Panc1 (cell line): ENCODE measurements around the gene LLGL2. TPM values are rescaled to one million over a fixed set of nuclear protein-coding genes. Genes with fewer than 3 reads are reported as not detected.
"Not testable (repeated sequence)": the region's sequence is repeated elsewhere in the genome, so short reads cannot be mapped to it uniquely, and the experiment has no call there.

Experiments
- ATAC-seq: fragments of 200-7000 bp; cut with Tn5 transposase; 2 replicates; pipeline ENCODE4 v1.9.1; 2020; ENCODE audit warnings: mild to moderate bottlenecking, moderate library complexity
- BruUV-seq: library from RNA; stranded (reverse); fragments of 400-500 nt; replicated peaks from 2 replicates; lab custom pipeline; 2021; lab: Mats Ljungman, UMichigan
- CTCF ChIA-PET: fragments of 300-600 bp; sonication (Branson Sonifier 250); formaldehyde crosslinking; loops from one replicate; lab custom pipeline; 2022; ENCODE audit warnings: antibody characterized with exemption; lab: Charles Lee
- POLR2A ChIA-PET: fragments of 300-600 bp; sonication (Branson Sonifier 250); formaldehyde crosslinking; loops from one replicate; lab custom pipeline; 2022; ENCODE audit warnings: antibody characterized with exemption; lab: Charles Lee
- DNase-seq: peaks from one replicate; pipeline ENCODE4 v3.0.0-alpha.2; 2010; ENCODE audit warnings: low read depth, low spot score
- H3K27ac ChIP-seq: 2 replicates; pipeline ENCODE4 v1.5.1; 2011; ENCODE audit warnings: mild to moderate bottlenecking, low read length, inconsistent platforms
- H3K27me3 ChIP-seq: fragments of 200-500 bp; sonication (Bioruptor generic); 2 replicates; pipeline ENCODE4 v1.6.0; 2014; ENCODE audit warnings: low read length, inconsistent platforms; ENCODE audit not compliant: control insufficient read depth, insufficient read depth
- H3K36me3 ChIP-seq: fragments of 200-500 bp; sonication (Bioruptor generic); 2 replicates; pipeline ENCODE4 v1.5.1; 2014; ENCODE audit warnings: inconsistent platforms, mild to moderate bottlenecking, low read length, moderate library complexity; ENCODE audit not compliant: control insufficient read depth, insufficient read depth
- H3K4me1 ChIP-seq: 2 replicates; pipeline ENCODE4 v1.5.1; 2011; ENCODE audit warnings: inconsistent platforms, mild to moderate bottlenecking, low read length, moderate library complexity; ENCODE audit not compliant: control insufficient read depth, insufficient read depth
- H3K4me3 ChIP-seq, 2 experiments: 2 replicates each; pipeline ENCODE4 v1.5.1; 2011 to 2012; ENCODE audit warnings: low read depth in 2 of 2, low read length in 2 of 2, mild to moderate bottlenecking in 2 of 2, inconsistent platforms in 1 of 2, moderate library complexity in 1 of 2
- H3K9me3 ChIP-seq: fragments of 200-500 bp; sonication (Bioruptor generic); 2 replicates; pipeline ENCODE4 v1.5.1; 2014; ENCODE audit warnings: low read depth, mild to moderate bottlenecking, inconsistent platforms, low read length, moderate library complexity; ENCODE audit not compliant: control insufficient read depth, insufficient read depth
- CTCF ChIP-seq: fragments of 450-650 bp; IDR thresholded peaks from 2 replicates; pipeline ENCODE4 v1.5.1; 2017; ENCODE audit warnings: mild to moderate bottlenecking
- POLR2AphosphoS5 ChIP-seq: IDR thresholded peaks from 2 replicates; pipeline ENCODE4 v1.6.1; 2012; ENCODE audit warnings: mild to moderate bottlenecking, low read depth, low read length, moderate library complexity
- REST ChIP-seq, 2 experiments: IDR thresholded peaks; 2 replicates each; pipeline ENCODE4 v1.6.1; 2011 to 2012; ENCODE audit warnings: low read depth in 2 of 2, control low read depth in 1 of 2, low read length in 1 of 2, mild to moderate bottlenecking in 1 of 2, moderate library complexity in 1 of 2; ENCODE audit not compliant: insufficient read depth in 1 of 2
- SIN3A ChIP-seq: IDR thresholded peaks from 2 replicates; pipeline ENCODE4 v1.6.1; 2012; ENCODE audit warnings: low read depth, mild to moderate bottlenecking, low read length, moderate library complexity, borderline replicate concordance; ENCODE audit not compliant: insufficient read depth
- TCF7L2 ChIP-seq: IDR thresholded peaks from 2 replicates; pipeline ENCODE4 v1.6.1; 2011; ENCODE audit warnings: mild to moderate bottlenecking, low read depth, low read length, inconsistent platforms
- in situ Hi-C: cut with HindIII; loops from 2 replicates; pipeline ENCODE4 v1.10.0; 2016; ENCODE audit warnings: low sequenced_read_pairs, low pct_unique_long_range_greater_than_20kb
- intact Hi-C: fragments of 100-400 bp; cut with micrococcal nuclease; formaldehyde crosslinking; loops from one replicate; pipeline ENCODE4 v1.10.0; 2022; ENCODE audit not compliant: unreplicated experiment
- total RNA-seq: library from RNA; stranded (reverse); gene quantifications from one replicate; pipeline ENCODE4 v1.2.1, GENCODE V29; 2021; ENCODE audit not compliant: unreplicated experiment

The LLGL2 gene
- total RNA-seq, 1 experiment from 2014 or later, result 201 TPM

- no peaks in the 10 kb centered on the region for H3K9me3 ChIP-seq
- DNase-seq (no peak), ATAC-seq (no peak)
- intact Hi-C loops, result no loop called here
- H3K4me3 ChIP-seq, result no peak overlapping the region
- H3K27ac ChIP-seq, result no peak overlapping the region
- no peaks in the 10 kb centered on the region for H3K4me1 ChIP-seq
- no TSS peak for BruUV-seq
- in situ Hi-C loops, result no loop called here
- H3K36me3 ChIP-seq, result no peaks in the 10 kb centered on the region
- ChIA-PET POLR2A (no interaction called here), CTCF (no interaction called here)
- no peak for TF ChIP-seq REST (IDR thresholded peaks at IDR 0.05; ENCODE audit: insufficient read depth in 1 of 2, low read depth in 2 of 2, low read length in 1 of 2)
- no peak for TF ChIP-seq SIN3A
- TF ChIP-seq POLR2AphosphoS5, result no peak
- TF ChIP-seq TCF7L2, result no peak
- TF ChIP-seq CTCF, result no peak
- no peaks in the 10 kb centered on the region for H3K27me3 ChIP-seq
Observed at GRCh38 chr17:75575728-75576127, 50.2 kb downstream of the LLGL2 start.

GRCh38 chr17:75576661-75577060 is 51.2 kb downstream of the LLGL2 start:
- no peak for DNase-seq
- H3K36me3 ChIP-seq, result no peaks in the 10 kb centered on the region
- H3K27ac ChIP-seq, result no peak overlapping the region
- in situ Hi-C loops (no loop called here), intact Hi-C loops (no loop called here)
- no peaks in the 10 kb centered on the region for H3K27me3 ChIP-seq
- TF ChIP-seq REST (IDR thresholded peaks at IDR 0.05; ENCODE audit: insufficient read depth in 1 of 2, low read depth in 2 of 2, low read length in 1 of 2) (no peak), TCF7L2 (no peak), SIN3A (no peak), POLR2AphosphoS5 (no peak), CTCF (no peak)
- CTCF ChIA-PET, result no interaction called here
- no peaks in the 10 kb centered on the region for H3K9me3 ChIP-seq
- no TSS peak for BruUV-seq
- H3K4me3 ChIP-seq, result no peak overlapping the region
- H3K4me1 ChIP-seq, result no peaks in the 10 kb centered on the region
- POLR2A ChIA-PET, result no interaction called here
- no peak for ATAC-seq

- POLR2A ChIA-PET, CTCF ChIA-PET, H3K9me3 ChIP-seq: not testable (repeated sequence)
Observed at GRCh38 chr17:75581121-75581725, 55.7 kb downstream of the LLGL2 start.

More at GRCh38 chr17:75581121-75581725, 55.7 kb downstream of the LLGL2 start:
- H3K4me3 ChIP-seq, intact Hi-C loops, H3K4me1 ChIP-seq, H3K27ac ChIP-seq, DNase-seq, in situ Hi-C loops, ATAC-seq, H3K27me3 ChIP-seq, H3K36me3 ChIP-seq, BruUV-seq: not testable (repeated sequence)
